Muscle of arm (tissue), 14 donors: Measurements from ENCODE around the gene RDM1. TPM values are rescaled to one million over a fixed set of nuclear protein-coding genes. Genes with fewer than 3 reads are reported as not detected.
"Not testable (repeated sequence)": the region's sequence is repeated elsewhere in the genome, so short reads cannot be mapped to it uniquely, and the experiment has no call there.

Source experiments
- DNase-seq: peaks from one replicate; pipeline ENCODE4 v3.0.0-alpha.2; 2013
- long read RNA-seq, 11 donors: transcript quantifications; one replicate each; lab custom pipeline, GENCODE V29; 2026
- polyA plus RNA-seq, 12 donors: library from polyadenylated mRNA; unstranded; fragments of 120-200 nt; gene quantifications; one replicate each; pipeline ENCODE4 v1.2.1, GENCODE V29; 2013; ENCODE audit not compliant: insufficient read length in 12 of 12

RDM1 gene, protein sequence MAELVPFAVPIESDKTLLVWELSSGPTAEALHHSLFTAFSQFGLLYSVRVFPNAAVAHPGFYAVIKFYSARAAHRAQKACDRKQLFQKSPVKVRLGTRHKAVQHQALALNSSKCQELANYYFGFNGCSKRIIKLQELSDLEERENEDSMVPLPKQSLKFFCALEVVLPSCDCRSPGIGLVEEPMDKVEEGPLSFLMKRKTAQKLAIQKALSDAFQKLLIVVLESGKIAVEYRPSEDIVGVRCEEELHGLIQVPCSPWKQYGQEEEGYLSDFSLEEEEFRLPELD
- 1 to 10 TPM in 1 of 12 donors, under 1 TPM in 9, not detected in 2; 0.43 to 1.4 (median 0.65) TPM for polyA plus RNA-seq
- long read RNA-seq, donor 1, partial matches to known transcripts = 0 of 3 reads
- long read RNA-seq, donor 1, other reads (novel, unspliced or antisense) = 0 of 3 reads
- long read RNA-seq, donor 2, partial matches to known transcripts = 0 of 2 reads
- long read RNA-seq, donor 2, other reads (novel, unspliced or antisense) = 0 of 2 reads
- long read RNA-seq, donor 3 = 0 reads
- long read RNA-seq, donor 4 = 0 reads
- long read RNA-seq, donor 5, partial matches to known transcripts = 0 of 1 reads
- long read RNA-seq, donor 5, other reads (novel, unspliced or antisense) = 0 of 1 reads
- long read RNA-seq, donor 6 = 0 reads
- long read RNA-seq, donor 7 = 0 reads
- long read RNA-seq, donor 8, partial matches to known transcripts = 0 of 1 reads
- long read RNA-seq, donor 8, other reads (novel, unspliced or antisense) = 0 of 1 reads
- long read RNA-seq, donor 9, partial matches to known transcripts = 0 of 1 reads
- long read RNA-seq, donor 9, other reads (novel, unspliced or antisense) = 0 of 1 reads
- long read RNA-seq, donor 10 = 0 reads
- long read RNA-seq, donor 11, partial matches to known transcripts = 0 of 2 reads
- long read RNA-seq, donor 11, other reads (novel, unspliced or antisense) = 0 of 2 reads

DNA sequence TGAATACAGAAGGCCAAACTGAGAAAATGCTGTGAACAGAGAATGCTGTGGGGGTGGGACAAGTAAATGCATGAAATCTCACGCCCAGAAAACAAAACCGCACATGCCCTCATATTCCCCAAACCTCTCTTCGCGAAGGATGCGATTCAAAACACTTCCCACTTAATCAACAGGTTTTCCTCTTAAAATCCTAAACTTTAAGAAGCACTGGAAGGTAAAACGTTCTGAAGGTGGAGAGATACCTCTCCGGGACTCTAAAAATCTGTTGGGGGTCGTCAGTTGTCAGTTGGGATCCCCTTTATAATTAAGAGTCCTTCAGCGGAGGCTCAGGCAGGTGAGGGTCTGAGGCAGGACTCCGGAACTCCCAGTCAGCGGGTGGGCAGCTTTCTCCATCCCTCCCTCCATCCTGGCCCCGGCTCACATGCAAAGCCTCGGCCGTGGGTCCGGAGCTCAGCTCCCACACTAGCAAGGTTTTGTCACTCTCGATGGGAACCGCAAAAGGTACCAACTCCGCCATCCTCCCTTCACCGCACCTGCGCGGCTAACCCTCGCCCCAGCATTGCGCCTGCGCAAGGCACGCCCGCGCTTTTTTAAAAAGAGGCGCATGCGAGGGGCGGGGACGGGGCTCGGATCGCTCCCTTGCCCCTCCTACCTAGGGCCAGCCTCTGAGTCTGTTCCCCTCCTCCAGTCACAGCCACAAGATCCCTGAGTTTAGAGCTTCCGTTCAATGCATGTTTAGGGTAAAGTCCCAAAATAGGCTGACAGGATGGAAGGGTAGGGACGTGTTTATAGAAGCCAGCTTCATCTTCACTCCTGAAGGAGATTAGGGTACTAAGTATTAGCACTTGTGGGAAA lies at the start of gene RDM1:
RDM1 (minus strand) TSS at position 563 of the 855 bp plus-strand sequence; CDS start at position 517, 46 bp downstream.
- DNase-seq = peak; percentile 59

DNA sequence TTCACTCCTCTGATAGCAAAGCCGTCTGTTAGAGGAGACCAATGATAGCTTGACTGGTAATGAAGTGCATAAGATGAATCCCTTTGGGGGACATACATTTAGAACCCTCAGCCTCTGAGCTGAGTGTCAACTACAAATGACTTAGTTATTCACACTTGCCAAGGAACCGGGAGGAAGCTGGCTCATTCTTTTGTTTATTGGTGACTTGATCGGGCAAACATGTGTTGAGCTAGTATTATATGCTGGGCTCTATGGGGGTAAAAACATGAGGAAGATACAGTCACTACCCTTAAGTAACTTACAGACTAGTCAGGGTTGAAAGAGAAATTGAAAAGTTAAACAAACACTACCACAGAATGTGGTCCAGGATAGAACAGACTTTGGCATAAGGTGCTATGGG lies 47.8 kb upstream of the RDM1 start:
- DNase-seq = no peak

DNA sequence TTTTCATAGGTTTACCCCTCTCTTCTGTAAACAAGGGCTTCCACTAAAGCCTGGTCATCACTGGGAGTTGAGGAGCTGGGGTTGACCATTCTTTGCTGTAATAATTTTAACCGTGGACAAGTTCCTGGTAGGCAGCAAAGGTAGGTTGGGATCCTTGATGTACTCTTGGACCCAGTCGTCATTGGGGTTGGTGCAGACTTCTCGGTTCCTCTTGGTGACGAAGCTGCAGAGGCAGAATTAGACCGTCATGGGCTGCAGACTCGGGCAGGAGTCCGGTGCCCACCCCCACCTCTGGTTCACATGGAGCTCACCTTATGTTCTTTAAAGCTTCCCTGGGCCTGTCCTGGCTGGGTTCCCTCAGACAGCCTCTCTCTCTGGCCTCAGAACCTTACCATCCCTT lies 46.9 kb upstream of the RDM1 start:
- DNase-seq = no peak

DNA sequence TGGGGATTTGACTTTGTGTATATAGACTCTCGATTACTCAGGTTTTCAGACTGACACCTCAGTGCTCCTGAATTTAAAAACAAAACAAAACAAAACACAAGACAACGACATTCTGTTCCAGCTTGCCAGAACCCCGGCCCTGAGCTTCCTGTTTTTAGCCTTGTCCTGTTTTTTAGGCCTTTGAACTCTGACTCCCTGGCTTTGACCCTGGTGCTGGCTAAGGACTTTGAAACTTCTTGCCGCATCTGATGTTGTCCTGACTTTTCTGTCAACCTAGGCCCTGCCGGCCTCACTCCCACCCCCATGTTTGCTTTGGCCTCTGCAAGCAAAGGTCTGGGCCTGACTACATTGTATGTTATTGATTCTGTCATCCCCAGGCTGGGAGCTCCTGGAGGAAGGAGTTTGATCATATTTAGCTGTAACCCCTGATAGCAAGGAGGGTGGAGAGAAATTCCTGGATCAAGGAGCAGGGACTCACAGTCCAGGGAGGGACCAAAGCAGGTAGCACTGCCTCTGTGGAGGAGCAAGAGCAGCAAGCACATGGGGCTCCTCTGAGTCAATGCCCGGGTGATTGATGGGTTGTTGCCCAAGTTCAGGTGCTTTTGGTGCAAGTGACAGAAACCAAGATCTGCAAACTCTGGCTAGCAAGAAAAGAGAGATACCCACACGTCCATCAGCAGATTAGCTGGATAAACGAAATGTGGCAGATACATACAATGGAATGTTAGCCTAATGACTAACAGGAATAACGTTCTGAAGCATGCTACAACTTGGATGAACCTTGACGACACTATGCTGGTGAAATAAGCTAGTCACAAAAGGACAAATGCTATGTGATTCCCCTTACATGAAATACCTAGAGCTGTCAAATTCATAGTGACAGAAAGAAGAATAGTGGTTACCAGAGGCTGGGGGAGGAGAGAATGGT lies 43.0 kb upstream of the RDM1 start:
- no peak for DNase-seq

DNA sequence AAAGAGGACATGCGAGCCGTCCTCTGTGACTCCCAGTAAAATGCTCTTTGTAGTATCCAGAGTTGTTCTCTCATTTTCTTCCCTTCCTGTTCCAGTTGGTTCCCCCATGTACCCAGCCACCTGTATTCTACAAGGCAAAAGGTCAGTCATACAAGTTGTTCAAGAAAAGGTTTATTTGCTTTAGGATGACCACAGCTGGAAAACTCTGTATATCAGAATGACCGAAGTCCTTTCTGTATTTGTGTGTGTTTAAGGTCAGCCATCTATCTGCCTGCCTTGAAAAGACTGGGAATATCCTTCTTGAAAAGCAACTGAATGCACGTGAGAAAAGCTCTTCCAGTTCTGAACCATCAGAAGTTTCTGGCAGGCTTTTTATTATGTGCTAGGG lies 42.4 kb upstream of the RDM1 start:
- no peak for DNase-seq

DNA sequence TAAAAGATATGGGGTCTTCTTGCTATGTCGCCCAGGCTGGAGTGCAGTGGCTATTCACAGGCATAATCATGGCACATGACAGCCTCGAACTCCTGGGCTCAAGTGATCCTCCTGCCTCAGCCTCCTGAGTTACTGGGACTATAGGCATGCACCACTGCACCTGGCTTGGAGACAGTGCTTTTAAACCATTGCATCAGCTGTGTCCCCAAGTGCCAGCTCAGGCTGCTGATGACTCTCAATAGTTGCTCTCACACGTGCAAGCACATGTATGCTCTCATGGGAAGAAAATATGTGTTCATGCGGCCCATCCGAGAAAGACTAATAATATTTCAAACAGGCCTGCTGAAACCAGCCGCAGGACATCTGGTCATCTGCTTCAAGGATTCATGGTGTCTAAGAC lies 42.0 kb upstream of the RDM1 start:
- DNase-seq = no peak

DNA sequence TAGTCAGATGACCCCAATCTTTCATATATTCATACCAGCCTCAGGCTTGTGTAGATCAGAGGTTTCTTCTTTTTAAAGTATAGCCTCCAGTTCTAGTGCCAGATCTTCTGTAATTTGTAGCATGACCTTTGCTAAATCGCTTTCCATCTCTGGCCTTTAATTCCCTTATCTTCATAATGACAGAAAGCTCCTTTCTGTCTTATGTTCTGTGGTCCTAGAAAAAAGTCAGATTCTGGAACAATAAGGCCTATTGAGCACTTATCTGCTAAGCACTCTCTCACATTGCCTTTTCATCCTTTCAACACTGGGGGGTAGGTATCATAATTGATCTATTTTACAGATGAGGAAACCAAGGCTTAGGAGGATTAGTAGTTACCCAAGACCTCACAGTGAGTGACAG lies 41.5 kb upstream of the RDM1 start:
- DNase-seq = no peak

DNA sequence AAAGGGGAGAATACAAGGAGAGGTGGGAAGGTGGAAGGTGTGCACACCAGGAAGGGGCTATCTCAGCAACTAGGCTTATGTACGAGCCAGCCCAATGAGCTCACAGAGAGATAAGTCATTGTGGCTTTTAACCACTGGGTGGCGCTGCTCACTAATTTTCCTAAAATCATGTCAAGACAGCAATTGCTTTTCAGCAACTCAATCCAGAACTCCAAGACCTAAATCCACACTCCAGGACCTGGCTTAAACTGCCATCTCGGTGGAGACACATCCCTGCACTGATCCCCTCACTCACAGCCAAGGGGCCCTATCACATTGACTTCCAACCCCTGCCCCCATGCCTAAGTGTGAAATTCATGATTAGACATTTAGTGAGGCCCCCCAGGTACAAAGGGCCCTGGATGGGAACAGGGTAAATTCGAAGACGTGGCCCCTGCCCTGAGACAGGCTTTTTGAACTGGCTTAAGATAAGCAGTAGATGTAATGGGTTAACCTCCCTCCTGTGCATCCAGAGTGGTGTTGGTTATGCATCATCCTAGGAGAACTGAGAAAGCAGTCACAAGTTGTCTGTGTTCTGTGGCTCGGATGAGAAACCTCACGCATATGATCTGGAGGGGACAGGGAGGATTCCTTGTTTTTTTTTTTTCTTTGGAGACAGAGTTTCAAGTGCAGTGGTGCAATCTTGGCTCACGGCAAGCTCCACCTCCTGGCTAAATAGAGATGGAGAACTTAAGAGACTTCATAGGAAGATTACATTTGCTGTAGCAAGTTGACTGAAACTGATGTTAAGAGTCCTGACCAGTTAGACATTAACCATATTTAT lies 39.2 kb upstream of the RDM1 start:
- DNase-seq = peak; percentile 80

DNA sequence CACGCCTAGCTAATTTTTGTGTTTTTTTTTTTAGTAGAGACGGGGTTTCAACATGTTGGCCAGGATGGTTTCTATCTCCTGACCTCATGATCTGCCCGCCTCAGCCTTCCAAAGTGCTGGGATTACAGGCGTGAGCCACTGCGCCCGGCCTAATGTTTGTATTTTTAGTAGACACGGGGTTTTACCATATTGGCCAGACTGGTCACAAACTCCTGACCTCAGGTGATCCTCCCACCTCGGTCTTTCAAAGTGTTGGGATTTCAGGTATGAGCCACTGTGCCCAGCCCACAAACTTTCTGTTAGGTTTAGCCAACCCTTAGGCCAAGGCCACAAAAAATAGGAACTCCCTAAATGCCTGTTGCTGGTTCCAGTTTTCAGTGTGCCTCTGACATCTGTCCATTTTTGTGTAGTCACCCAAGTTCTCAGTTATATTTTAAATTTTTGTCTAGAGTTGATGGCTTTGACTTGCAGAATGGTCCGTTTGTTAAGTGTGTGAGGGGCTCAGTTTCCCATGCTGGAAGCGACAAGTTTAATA lies 38.0 kb upstream of the RDM1 start:
- DNase-seq = no peak

DNA sequence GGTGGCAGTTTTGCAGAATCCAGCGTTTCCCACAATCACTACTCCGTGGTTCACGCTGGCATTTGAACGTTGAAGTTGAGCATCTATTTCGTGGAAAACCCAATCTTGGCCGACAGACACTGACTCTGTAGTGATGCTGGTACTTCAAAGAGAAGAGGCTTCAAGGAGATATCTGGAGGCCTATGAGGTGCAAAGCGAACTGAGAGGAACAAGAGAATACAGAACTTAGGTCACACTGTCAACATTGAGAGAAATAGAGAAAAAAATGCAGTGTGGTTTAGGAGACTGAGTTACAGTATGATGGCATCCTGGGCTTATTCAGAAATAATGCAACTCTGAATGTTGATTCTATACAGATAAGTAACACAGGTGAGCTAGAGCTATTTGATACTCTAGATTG lies 34.7 kb upstream of the RDM1 start:
- no peak for DNase-seq

DNA sequence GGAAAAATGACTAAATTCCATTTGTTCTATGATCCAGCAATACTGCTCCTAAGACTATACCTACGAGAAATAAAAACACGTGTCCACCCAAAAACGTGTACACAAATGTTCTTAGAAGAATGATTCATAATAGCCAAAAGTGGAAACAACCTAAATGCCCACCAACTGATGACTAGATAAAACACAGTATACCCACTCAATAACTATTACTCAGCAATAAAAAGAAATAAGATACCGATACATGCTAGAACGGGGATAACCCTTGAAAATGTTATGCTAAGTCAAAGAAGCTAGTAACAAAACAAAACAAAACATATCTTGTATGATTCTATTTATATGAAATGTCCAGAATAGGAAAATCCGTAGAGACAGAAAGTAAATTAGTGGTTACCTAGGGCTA lies 33.1 kb upstream of the RDM1 start:
- no peak for DNase-seq

DNA sequence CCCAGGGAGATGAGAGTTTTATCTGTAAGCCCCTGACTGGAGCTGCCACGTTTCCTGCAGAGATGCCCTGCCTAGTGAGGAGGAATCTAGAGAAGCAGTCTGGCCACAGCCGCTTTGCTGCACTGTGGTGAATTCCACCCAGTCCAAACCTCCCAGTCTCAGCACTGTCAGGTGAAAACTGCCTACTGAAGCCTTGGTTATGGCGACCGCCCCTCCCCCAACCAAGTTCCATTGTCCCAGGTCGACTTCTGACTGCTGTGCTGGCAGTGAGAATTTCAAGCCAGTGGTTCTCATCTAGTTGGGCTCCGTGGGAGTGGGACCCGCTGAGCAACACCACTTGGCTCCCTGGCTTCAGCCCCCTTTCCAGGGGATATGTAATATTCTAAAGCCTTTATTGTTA lies 23.1 kb upstream of the RDM1 start:
- DNase-seq = no peak

DNA sequence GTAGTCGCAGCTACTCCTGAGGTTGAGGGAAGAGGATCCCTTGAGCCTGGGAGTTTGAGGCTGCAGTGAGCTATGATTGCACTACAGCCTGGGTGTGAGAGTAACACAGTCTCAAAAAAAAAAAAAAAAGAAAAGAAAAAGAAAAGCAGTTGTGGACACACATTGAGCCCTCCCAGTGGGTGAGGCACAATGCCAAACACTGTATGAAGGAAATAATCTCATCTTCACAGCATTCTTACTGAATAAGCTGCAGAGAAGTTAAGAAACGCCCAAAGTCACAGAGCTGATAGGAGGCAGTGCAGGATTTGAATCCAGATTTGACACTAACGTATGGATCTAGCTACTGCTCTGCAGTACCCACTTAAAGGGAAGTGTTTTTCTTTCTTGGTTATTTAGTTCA lies 18.8 kb upstream of the RDM1 start:
- no peak for DNase-seq

DNA sequence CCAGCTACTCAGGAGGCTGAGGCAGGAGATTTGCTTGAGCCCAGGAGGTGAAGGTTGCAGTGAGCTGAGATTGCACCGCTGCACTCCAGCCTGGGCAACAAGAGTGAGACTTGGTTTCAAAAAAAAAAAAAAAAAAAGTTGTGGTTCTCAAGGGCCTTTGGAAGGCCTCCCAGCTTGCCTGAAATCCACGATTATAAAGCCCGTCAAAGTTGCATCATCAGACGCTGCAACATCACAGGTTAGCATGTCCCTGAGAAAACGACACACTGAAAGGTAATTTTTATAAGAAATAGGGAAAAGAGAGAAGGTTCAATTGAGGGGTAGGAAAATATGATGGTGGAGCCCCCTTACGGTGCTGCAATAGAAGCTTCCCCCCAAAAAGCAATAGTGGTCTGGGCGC lies 17.5 kb upstream of the RDM1 start:
- no peak for DNase-seq

DNA sequence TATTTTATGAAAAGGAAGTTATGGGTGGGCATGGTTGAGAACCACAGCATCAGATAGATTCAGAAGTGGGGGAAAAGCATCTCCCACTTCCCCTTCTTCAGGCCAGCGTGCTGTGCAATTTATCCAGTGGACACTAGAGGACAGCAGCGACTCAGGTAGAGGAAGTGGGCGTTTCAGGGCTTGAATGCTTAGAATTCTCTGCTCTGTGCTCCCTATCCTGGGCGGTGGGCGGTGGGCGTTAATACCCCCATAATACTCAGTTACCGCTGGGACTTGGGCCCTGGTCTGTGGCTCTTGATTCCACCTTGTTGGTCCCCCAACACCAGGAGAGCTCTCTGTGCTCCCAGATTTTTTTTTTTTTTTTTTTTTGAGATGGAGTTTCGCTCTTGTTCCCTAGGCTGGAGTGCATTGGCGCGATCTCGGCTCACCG lies 16.6 kb upstream of the RDM1 start:
- peak; percentile 19 for DNase-seq

DNA sequence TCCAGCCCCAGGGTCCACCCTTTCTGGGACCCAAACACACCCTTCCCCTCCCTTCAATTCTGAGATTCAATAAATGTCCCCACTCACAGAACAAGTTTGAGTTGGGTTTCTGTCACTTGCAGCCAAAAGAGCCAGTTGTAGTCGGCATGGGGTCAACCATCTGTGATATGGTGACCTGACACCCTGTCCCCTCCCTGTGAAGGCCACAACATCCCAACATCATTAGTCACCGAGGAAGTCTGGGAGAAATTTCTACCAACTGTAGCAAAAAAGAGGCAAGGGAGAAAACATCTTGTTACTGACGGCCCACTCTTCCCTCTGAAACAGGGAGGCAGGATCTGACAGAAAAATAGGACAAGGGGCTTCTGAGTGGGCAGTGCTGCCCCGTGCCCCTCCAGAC lies 13.6 kb upstream of the RDM1 start:
- no peak for DNase-seq

DNA sequence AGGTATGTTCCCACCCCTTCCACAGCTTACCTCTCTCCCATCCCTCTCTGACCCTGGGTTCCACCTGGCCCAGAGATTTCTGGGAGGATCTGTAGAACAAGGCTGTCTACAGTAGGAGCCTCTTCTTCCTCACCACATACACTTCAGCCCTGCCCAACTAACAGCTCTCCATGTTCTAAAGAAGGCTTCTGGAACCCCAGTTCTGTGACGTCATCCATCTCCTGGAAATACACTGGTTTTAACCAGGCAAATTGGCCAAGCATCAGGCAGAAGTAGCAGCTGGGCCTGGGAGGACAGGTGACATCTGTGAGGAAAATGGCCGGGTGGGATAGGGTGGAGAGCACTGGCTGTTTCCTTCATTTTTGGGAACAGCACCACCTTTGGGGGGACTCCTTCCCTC lies 13.0 kb upstream of the RDM1 start, which contains the start of gene LYZL6:
LYZL6 (minus strand) TSS at position 177 of the 400 bp plus-strand sequence. CDS start 4,357 bp downstream, outside the sequence.
- no peak for DNase-seq

DNA sequence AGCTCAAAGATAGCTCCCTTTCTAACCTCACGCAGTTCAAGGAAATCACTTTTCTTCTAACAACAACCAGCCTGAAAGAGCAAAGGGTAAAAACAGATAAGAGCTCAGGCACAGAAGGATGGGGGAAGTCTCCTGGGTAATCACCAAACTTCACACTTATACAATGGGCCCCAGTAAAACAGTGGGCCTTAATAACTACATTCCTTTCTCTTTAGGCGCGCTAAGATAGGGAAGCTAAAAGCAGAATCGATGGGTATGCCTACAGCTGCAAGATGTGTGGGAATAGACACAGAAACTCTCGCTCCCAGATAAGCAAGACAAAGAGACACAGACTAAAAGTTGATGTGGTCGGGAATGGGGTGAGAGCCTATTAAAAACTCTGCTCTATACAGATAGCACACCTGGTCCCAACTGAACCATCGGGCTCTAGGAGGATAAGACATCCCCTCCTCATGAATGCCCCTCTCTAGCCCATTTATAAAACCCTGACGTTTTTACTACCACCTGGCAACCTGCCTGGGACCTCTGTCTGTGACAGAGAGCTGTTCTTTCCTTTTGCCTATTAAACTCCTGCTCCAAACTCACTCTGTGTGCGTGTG lies 12.1 kb upstream of the RDM1 start:
- no peak for DNase-seq

DNA sequence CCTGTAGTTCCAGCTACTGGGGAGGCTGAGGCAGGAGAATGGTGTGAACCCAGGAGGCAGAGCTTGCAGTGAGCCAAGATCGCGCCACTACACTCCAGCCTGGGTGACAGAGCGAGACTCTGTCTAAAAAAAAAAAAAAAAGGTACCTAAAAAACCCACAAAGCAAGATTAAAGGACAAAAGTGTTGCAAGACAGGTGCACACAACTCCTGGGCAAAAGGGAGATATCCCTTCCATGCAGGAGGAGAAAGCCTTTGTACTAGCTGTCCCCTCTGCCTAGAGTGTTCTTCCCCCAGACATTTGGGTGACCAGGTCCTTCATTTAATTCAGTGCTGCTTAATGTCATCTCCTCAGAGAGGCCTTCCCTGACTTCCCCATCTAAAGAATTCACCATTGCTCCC lies 7.9 kb upstream of the RDM1 start:
- DNase-seq = not testable (repeated sequence)
